ENCODE data around the gene SRRT.
A peak's percentile ranks its signal among the peaks of the same experiment; 100 is the strongest.

SRRT gene, protein sequence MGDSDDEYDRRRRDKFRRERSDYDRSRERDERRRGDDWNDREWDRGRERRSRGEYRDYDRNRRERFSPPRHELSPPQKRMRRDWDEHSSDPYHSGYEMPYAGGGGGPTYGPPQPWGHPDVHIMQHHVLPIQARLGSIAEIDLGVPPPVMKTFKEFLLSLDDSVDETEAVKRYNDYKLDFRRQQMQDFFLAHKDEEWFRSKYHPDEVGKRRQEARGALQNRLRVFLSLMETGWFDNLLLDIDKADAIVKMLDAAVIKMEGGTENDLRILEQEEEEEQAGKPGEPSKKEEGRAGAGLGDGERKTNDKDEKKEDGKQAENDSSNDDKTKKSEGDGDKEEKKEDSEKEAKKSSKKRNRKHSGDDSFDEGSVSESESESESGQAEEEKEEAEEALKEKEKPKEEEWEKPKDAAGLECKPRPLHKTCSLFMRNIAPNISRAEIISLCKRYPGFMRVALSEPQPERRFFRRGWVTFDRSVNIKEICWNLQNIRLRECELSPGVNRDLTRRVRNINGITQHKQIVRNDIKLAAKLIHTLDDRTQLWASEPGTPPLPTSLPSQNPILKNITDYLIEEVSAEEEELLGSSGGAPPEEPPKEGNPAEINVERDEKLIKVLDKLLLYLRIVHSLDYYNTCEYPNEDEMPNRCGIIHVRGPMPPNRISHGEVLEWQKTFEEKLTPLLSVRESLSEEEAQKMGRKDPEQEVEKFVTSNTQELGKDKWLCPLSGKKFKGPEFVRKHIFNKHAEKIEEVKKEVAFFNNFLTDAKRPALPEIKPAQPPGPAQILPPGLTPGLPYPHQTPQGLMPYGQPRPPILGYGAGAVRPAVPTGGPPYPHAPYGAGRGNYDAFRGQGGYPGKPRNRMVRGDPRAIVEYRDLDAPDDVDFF

DNA sequence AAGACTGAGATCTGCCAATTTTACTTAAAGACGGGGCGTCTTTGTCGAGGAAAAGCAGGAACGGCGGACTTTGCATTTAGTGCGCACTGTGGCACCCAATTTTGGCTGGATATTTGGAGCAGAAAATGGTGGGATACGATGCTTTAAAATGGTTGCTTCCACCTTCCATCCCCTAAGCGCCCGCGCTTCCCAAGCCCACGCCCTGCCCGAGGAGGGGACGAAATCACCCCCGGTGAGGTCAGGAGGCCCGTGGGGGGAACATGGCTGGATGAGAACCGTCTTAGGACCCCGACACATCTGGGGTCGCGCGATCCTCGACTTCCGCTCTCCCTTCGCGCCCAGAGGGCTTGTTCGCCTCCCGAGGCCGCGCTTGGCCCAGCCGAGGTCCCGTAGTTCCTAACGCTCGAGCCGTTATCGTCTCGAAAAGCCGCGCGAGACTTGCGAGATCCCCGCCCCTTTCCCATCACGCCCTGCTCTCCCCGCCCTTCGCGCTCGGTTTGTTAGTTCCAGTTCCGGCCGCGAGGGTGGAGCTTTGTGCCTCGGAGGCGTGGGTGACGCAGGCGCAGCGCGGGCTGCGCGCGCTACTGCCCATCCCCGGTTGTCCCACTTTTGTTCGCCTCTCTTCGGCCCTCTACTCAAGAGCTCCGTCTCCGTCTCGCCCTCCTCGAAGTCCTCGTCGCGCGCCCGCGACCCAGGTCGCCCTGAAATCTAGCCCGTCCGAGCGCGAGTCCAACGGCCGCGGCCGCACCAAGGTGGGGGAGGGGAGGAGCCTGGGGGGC, at the start of gene SRRT:
TSS of gene SRRT (plus strand) at position 527 of the 779 bp plus-strand sequence. CDS start 488 bp downstream, outside the sequence.
- peak; percentile 99 for DNase-seq

DNA sequence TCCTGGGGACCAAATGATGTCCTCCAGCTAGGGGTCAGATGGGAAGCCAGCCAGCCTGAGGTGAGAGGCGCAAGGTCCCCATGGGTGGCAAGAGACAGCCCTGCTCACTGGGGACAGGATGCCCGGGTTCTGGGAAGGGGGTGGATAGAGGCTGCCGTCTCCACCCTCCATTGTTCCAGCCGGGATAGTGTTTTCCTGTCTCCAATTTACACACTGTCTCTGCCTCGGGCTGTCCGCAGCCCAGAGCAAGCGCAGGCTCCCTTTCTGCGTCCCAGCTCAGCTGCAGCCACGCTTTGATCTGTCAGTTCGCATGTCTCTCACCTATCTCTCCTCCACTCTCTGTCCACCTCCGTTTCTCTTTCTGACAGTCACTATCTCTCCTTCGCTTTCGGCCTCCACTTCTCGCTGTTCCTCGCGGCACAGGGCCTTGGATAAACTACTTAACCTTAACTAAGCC, 49.7 kb upstream of the SRRT start:
- no peak for DNase-seq

DNA sequence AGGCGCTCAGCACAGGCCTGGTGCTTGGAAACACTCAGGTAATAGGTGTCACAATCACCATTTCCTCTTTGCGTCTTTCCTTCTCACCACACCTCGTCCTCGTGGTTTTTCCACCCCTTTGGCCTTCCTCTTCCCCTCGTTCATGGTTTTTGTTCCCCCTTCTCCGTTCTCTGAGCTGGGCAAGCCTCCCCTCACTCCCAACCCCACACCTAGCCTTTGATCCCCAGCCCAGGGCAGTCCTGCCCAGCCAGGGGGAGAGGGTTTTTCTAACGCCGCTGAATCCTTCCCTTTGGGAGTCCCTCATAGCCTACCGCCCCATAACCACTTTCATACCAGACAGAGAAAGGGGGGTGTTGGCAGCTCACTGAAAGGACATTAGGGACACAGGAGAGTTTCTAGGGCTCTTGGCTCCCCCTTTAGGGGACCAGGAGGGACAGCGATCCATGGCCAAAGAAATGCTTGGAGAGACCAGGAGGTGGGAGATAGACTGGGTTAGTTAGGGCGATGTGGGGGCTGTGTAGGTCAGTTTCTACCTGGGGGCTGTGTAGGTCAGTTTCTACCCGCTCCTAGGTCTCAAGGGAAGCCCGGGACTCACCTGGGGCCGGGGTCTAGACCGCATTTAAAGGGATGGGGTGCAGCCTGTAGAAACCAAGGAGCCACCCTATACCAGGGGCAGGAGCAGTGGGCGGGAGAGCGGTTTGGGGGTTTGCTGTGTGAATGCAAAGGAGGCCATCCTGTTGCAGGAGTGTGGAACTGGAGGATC, 49.0 kb upstream of the SRRT start:
- DNase-seq, result no peak

DNA sequence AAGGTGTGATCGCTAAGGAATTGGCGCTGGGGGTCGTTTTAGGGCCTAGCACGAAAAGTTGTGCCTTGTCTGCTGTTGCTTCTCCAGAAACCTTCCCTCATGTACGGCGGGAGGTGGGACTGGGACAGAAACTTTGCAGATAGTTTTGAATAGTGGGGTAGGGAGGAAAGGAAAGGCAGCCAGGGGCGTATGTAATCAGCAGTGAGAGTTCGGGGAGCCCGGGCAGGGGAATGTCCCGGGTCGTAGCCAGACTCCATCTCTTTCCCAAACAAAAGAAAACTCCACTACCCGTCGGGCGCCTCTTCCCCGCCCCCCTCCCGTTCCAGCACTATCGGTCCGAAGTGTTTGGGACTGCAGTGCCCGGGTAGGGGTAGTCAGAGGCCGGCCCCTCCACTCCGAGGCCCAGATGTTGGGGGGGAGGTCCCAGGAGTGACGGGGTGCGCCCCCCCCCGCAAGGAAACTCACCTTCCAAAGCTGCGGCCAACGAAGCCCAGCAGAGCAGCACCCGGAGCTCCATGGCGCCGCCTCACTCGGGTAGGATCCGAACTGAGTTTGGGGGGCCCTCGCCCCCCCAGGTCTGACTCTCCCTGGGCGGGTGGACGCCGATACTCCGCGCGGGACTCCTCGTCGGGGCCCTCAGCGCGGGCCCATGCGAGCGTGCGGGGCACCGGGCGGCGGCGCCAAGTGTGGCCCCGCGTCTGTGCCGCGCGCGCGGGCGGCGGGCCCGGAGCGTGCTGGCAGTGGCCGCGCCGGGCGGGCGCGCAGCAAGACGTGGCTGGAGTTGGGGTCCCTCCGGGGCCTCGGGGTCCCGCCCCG, 48.2 kb upstream of the SRRT start:
- DNase-seq, result no peak

DNA sequence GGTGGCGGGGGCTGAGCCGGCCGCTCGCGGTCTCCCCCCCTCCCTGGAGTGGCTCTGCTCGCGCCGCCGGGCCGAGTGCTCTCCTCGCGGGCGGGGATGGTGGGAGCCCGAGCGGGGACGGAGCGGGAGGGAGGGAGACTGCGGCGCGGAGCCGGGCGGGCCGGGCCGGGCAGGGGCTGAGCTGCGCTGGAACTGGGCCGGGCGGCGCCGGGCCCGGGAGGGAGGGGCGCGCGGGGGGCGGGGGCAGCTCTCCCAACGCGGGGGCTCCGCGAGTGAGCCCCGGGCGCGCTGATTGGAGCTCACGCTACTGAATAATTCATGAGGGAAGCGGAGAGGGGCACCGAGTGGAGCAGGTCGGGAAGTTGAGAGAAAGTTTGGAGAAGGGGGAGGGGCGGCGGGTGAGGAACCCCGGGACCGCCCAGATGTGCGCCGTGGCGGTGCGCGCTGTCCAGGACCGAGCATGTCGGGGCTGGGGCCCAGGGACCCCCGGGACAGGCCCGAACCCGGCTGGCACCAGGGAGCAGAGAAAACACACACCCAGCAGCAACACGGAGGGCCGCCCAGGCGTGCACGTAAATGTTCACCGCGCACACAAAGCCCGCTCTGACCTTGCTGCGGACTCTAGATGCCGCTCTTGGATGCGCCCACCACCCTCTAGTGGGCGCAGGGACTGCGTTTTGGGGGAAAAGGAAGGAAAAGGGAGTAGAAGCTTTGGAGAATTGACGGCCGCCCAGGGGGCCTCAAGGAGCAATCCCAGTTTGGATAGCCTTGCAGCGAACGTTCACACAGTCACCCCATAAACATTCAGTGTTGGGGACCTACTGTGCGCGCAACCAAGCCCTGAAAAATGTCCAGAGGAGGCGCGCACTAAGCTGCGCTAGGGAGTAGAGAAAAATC, 47.3 kb upstream of the SRRT start, which contains the start of gene EPHB4:
TSS of gene EPHB4 (minus strand) at position 194 of the 897 bp plus-strand sequence. CDS start 493 bp downstream, outside the sequence.
- DNase-seq, result peak; percentile 13

DNA sequence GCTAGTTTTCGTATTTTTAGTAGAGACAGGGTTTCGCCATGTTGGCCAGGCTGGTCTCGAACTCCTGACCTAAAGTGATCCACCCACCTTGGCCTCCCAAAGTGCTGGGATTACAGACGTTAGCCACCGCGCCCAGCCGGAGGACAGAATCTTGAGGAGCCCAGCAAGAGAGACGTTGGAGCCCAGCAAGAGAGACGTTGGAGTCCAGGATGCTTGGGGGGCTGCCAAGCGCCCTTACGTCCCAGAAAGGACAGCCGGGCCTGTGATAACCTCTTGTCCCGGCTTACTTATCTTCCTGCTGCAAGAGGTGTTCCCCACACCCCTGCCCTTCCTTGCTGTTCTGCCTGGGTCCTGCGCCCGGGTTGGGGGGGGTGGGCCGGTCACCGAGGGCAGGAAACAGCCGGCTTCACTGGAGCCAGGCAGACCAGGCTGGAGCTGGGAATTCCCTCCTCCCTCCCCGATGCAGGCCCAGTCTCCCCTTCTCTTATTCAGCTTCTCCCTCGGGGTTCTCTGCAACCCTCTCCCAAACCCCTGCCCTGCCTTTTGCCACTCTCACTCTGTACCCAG, 45.7 kb upstream of the SRRT start:
- DNase-seq, result no peak

DNA sequence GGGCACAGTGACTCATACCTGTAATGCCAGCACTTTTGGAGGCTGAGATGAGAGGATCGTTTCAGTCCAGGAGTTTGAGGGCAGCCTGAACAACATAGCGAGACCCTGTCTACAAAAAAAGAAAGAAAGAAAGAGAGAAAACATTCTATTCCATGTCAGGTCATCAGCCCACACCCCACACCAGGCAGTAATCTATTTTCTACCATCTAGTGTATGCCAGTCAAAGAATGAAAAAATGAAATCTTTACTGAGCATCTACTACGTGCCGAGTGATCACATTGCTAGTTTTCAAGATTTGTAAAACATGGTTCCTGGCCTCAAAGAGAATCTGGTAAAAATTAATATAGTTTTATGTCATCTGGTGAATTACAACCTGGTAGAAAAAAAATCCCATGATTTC, 44.5 kb upstream of the SRRT start:
- no peak for DNase-seq

DNA sequence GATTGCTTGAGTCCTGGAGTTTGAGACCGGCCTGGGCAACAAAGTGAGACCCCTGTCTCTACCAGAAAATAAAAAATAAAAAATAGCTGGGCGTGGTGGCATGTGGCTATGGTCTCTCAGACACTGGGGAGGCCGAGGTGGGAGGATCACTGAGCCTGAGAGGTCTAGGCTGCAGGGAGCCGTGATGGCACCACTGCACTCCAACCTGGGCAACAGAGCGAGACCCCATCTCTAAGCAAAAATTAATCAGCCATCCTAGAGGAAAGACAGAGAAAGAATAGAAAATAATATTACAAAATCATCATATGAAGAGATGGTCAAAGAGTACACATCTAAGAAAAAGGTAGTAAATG, 42.6 kb upstream of the SRRT start:
- DNase-seq, result no peak

DNA sequence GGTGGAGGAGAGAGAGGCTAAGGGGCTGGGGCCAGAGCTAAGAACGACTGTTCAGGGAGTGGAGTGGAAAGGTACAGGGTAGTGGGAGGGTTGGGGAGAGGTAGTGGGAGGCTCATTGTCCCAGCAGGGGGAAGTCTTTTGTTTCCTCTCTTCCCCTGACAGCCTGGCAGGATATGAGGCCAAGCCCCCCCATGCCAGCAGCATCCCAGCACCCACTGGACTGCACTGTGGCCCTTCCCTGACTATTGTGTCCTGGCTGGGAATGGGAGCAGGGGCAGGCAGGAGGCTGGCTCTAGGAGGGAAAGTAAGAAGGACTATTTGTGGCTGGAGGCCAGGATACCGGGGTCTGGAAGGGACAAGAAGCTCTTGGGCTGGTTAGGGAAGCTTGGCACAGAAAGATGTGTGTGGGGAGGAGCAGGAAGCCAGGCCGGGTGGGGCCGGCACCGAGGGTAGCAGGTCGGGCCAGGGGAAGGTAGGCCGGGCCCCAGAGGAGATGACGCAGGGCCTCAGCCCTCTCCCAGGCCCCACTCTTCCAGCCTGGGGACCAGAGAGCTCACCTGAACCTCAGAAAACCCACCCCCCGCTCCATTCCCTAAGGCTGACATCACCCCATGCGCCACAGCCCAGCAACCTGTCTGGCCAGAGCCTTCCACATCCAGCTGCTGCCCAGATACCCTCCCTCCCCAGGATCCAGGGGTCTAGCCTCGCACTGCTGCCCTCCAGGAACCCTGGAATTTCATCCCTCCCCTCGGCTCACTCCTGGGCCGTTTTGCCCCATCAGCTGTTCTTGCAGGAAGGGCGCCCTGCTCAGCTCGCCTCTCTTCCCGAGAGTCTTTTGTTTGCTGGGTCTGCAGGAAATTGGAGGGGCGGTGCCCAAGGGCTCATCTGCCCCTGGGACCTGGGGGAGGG, 38.7 kb upstream of the SRRT start:
- no peak for DNase-seq

DNA sequence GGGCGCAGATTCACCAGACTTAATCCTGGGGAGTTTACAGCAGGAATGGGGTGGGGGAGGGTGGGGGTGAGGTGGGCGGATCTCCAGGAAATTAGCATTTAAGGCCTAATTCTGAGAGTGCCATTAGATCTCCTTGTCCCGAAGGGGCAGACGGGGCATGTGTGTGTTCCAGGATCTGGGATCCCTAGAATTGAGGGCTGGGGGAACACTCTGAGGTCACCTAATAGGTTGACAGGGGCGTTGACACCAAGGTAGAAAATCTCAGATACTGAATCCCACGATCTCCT, 38.1 kb upstream of the SRRT start:
- DNase-seq, result no peak

DNA sequence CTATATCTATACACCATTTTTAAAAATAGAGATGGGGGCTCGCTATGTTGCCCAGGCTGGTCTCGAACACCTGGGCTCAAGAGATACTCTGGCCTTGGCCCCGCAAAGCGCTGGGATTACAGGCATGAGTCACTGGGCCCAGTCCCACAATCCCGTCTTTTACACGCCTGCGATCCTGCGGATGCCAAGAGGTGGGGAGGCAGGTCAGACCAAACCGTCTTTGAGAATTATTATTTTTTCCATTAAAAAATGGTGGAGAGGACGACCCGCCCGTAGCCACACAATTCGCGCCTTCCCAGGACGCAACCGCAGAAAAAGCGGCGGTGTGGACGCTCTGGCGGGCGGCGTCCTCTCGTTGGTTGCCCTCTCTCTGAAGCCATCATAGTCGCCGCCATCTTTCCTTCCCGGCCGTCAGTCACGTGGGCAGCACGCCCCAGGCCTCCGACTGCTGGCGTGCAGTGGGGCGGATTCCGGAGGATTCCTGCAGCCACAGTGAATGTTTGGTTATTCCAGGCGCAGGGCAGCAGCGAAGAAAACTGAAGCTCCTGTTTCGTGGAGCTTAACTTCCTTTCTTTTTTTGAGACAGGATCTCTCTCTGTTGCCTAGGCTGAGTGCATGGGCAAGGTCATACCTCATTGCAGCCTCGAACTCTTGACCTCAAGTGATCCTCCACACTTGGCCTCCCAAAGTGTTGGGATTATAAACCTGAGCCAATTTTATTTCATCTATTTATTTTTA, 37.6 kb upstream of the SRRT start:
- DNase-seq, result peak; percentile 86

DNA sequence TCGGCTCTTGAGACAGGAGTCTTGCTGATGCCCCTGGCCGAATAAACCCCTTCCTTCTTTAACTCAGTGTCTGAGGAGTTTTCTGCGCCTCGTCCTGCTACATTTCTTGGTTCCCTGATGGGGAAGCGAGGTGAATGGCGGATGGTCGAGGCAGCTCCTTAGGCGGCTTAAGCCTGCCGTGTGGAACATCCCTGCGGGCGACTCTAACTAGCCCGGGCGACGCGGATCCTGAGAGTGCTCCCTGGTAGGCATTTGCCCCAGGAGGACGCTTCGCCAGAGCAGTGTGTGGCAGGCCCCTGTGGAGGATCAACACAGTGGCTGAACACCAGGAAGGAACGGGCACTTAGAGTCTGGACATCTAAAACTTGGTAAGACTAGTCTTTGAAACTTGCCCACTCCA, 35.5 kb upstream of the SRRT start:
- no peak for DNase-seq

DNA sequence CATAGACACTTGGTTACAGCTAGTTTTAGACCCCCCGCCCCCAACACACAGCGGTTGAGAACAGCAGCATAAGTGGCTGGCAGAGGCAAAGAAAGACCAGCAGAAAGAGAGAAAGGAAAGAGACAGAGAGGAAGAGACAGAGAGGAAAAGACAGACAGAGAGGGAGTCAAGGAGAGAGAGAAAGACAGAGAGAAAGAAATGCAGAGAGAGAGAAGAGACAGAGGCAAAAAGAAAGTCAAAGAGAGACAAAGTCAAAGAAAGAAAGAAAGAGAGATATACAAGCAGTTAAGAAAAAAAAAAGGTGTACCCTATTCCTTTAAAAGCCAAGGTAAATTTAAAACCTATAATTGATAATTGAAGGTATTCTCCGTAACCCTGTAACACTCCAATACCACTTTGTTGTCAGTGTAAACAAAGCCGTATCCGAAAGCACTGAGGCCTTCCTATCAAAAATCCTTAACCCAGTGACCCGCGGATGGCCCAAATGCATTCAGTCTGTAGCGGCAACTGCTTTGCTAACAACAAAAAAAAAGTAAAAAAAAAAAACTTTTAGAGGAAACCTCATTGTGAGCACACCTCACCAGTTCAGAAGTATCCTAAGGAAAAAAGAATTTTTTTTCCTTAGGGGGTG, 34.3 kb upstream of the SRRT start:
- DNase-seq, result no peak

DNA sequence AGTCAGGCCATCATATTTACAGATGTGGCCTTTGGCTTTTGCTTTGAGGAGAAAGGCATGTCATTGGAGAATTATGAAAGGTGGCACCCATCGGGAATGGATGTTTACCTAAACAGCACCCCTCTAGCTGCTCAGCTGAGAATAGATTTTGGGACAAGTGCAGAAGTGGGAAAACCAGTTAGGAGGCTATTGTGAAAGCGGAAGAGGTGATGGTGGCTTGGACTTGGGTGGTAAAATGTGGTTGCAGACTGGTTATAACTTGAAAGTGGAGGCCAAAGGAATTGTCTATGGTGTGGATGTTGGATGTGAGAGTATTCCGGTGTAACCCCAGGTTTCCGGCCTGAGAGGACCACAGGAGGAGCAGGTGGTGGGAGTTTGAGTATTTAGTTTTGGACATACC, 27.5 kb upstream of the SRRT start:
- DNase-seq, result no peak

DNA sequence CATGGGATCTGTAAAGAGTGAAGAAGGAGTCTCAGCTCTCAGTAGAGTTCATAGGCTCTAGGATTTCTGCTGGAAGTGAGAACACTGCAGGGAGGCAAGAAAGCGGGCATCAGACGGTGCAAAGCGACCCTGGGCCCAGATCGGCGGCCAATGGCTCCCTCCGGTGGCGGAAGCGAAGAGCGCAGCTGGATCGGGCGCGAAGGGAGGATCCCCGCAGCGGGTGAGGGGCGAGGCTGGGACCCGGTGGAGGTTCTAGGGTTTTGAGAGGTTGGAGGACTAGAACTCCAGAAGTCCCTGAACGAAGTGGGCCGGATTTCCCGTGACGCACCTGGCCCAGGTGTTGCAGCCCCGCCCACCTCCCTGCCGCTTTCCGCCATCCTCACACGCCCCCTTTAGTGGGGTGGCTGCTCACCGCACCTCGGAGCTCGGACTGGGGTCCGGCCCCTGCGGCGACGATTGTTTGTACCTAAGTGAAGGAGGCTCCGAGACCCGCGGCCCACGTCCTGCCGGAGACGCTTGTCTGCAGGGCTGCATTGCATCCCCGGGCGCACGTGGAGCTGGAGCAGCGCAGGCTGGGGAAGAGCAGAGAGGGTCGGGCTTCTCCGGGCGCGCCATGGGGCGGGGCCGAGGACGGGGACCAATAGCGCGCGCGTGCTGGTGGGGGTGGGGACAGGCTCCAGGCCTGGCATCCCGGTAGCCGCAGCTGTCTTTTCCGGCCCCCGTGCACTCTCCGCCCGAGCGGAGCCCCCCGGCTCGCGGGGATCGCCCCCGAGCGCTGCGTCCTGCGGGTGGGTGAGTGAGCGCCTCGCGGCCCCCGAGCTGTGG, 22.6 kb upstream of the SRRT start, which contains the start of gene SLC12A9:
TSS of gene SLC12A9 (plus strand) at position 666 of the 825 bp plus-strand sequence. CDS start 1,485 bp downstream, outside the sequence.
- peak; percentile 91 for DNase-seq

DNA sequence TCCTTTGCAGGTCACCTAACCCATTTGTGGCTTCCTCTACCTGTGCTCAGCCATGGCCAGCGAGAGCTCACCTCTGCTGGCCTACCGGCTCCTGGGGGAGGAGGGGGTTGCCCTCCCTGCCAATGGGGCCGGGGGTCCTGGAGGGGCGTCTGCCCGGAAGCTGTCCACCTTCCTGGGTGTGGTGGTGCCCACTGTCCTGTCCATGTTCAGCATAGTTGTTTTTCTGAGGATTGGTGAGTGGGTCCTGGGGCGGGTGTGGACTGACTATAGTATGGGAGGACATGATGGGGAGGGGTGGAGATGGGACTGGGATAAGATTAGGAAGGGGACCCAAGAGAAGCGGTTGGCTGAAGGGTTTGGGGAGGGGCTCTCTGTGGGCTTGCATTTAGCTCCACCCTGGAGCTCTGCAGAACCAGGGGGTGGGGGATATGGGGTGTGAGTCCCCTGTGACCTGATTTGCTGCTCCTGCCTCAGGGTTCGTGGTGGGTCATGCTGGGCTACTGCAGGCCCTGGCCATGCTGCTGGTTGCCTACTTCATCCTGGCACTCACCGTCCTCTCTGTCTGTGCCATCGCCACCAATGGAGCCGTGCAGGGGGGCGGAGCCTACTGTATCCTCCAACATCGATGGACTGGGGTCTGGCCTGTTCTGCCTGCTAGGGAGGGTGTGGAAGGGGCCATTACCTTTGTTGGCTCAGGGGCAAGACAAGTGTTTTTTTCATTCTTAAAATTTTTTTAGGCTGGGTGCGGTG, 20.6 kb upstream of the SRRT start:
- DNase-seq, result no peak
